Measurements from ENCODE around the gene LOXL1. TPM values are rescaled to one million over a fixed set of nuclear protein-coding genes. Genes with fewer than 3 reads are reported as not detected.

Gene LOXL1
- total RNA-seq, 1 experiment from 2014 or later: 249 TPM

Other genes starting within 250 kb of the LOXL1 start
- gene CD276, start 242.1 kb upstream of the LOXL1 start, total RNA-seq (2014; rRNA removed): 85.3 and 85.6 TPM in 2 replicates
- not detected in 2 replicates for gene INSYN1, start 173.1 kb upstream of the LOXL1 start, total RNA-seq (2014; rRNA removed)
- not detected in 2 replicates for gene TBC1D21, start 52.9 kb upstream of the LOXL1 start, total RNA-seq (2014; rRNA removed)
- gene STOML1, start 65.8 kb downstream of the LOXL1 start, total RNA-seq (2014; rRNA removed): 10.1 and 12.0 TPM in 2 replicates
- 18.7 and 41.0 TPM in 2 replicates for gene PML, start 68.3 kb downstream of the LOXL1 start, total RNA-seq (2014; rRNA removed)
- not detected in 2 replicates for gene GOLGA6A, start 156.1 kb downstream of the LOXL1 start, total RNA-seq (2014; rRNA removed)
- 0.22 TPM in 1 of 2 replicates, not detected in the other for gene ISLR2, start 204.1 kb downstream of the LOXL1 start, total RNA-seq (2014; rRNA removed)
- not detected in 2 replicates for gene ISLR, start 247.2 kb downstream of the LOXL1 start, total RNA-seq (2014; rRNA removed)

Measured in PC-3 (cell line).